ENCODE results near the gene ASTN1.

ASTN1 gene

GRCh38 chr1:176989754-176990153, 174.8 kb downstream of the ASTN1 start:
- no peak for TF ChIP-seq GABPA (IDR thresholded peaks at IDR 0.05; ENCODE audit: low read depth)
- TF ChIP-seq, protein P1, sequence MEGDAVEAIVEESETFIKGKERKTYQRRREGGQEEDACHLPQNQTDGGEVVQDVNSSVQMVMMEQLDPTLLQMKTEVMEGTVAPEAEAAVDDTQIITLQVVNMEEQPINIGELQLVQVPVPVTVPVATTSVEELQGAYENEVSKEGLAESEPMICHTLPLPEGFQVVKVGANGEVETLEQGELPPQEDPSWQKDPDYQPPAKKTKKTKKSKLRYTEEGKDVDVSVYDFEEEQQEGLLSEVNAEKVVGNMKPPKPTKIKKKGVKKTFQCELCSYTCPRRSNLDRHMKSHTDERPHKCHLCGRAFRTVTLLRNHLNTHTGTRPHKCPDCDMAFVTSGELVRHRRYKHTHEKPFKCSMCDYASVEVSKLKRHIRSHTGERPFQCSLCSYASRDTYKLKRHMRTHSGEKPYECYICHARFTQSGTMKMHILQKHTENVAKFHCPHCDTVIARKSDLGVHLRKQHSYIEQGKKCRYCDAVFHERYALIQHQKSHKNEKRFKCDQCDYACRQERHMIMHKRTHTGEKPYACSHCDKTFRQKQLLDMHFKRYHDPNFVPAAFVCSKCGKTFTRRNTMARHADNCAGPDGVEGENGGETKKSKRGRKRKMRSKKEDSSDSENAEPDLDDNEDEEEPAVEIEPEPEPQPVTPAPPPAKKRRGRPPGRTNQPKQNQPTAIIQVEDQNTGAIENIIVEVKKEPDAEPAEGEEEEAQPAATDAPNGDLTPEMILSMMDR (IDR thresholded peaks at IDR 0.05; ENCODE audit: insufficient read depth, low read length): no peak
- no peak for TF ChIP-seq SPI1 (IDR thresholded peaks at IDR 0.05; ENCODE audit: borderline replicate concordance, low read depth)
- no peak for TF ChIP-seq POLR2AphosphoS5 (IDR thresholded peaks at IDR 0.05; ENCODE audit: low read depth)
- TF ChIP-seq, protein P2, sequence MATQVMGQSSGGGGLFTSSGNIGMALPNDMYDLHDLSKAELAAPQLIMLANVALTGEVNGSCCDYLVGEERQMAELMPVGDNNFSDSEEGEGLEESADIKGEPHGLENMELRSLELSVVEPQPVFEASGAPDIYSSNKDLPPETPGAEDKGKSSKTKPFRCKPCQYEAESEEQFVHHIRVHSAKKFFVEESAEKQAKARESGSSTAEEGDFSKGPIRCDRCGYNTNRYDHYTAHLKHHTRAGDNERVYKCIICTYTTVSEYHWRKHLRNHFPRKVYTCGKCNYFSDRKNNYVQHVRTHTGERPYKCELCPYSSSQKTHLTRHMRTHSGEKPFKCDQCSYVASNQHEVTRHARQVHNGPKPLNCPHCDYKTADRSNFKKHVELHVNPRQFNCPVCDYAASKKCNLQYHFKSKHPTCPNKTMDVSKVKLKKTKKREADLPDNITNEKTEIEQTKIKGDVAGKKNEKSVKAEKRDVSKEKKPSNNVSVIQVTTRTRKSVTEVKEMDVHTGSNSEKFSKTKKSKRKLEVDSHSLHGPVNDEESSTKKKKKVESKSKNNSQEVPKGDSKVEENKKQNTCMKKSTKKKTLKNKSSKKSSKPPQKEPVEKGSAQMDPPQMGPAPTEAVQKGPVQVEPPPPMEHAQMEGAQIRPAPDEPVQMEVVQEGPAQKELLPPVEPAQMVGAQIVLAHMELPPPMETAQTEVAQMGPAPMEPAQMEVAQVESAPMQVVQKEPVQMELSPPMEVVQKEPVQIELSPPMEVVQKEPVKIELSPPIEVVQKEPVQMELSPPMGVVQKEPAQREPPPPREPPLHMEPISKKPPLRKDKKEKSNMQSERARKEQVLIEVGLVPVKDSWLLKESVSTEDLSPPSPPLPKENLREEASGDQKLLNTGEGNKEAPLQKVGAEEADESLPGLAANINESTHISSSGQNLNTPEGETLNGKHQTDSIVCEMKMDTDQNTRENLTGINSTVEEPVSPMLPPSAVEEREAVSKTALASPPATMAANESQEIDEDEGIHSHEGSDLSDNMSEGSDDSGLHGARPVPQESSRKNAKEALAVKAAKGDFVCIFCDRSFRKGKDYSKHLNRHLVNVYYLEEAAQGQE (IDR thresholded peaks at IDR 0.05; ENCODE audit: insufficient replicate concordance, low read depth): no peak
- Histone ChIP-seq H3K27me3 (ENCODE audit: insufficient read depth, poor library complexity, severe bottlenecking) (peaks cover 2% of the 10 kb centered on the region), H3K4me3 (replicated peaks; ENCODE audit: insufficient read depth, low read length) (no peak overlapping the region), H3K27ac (replicated peaks) (no peak overlapping the region)
- DNase-seq (ENCODE audit: low read depth in 1 of 2, low spot score in 1 of 2): no peak

GRCh38 chr1:176989023-176989422, 175.5 kb downstream of the ASTN1 start:
- no peak overlapping the region for H3K4me3 ChIP-seq (replicated peaks; ENCODE audit: insufficient read depth, low read length)
- no peak for DNase-seq (ENCODE audit: low read depth in 1 of 2, low spot score in 1 of 2)
- no peak overlapping the region for H3K27ac ChIP-seq (replicated peaks)
- peaks cover 2% of the 10 kb centered on the region for H3K27me3 ChIP-seq (ENCODE audit: insufficient read depth, poor library complexity, severe bottlenecking)
- no peak for TF ChIP-seq SPI1 (IDR thresholded peaks at IDR 0.05; ENCODE audit: borderline replicate concordance, low read depth)
- no peak for TF ChIP-seq POLR2AphosphoS5 (IDR thresholded peaks at IDR 0.05; ENCODE audit: low read depth)
- no peak for TF ChIP-seq GABPA (IDR thresholded peaks at IDR 0.05; ENCODE audit: low read depth)
- TF ChIP-seq, protein P2 (IDR thresholded peaks at IDR 0.05; ENCODE audit: insufficient replicate concordance, low read depth): no peak
- TF ChIP-seq, protein P1 (IDR thresholded peaks at IDR 0.05; ENCODE audit: insufficient read depth, low read length): no peak

- DNase-seq (ENCODE audit: low read depth in 1 of 2, low spot score in 1 of 2): no peak
- Histone ChIP-seq H3K27me3 (ENCODE audit: insufficient read depth, poor library complexity, severe bottlenecking) (peaks cover 2% of the 10 kb centered on the region), H3K27ac (replicated peaks) (no peak overlapping the region), H3K4me3 (replicated peaks; ENCODE audit: insufficient read depth, low read length) (no peak overlapping the region)
- TF ChIP-seq GABPA (IDR thresholded peaks at IDR 0.05; ENCODE audit: low read depth) (no peak), SPI1 (IDR thresholded peaks at IDR 0.05; ENCODE audit: borderline replicate concordance, low read depth) (no peak), POLR2AphosphoS5 (IDR thresholded peaks at IDR 0.05; ENCODE audit: low read depth) (no peak)
- TF ChIP-seq, protein P1 (IDR thresholded peaks at IDR 0.05; ENCODE audit: insufficient read depth, low read length): no peak
- TF ChIP-seq, protein P2 (IDR thresholded peaks at IDR 0.05; ENCODE audit: insufficient replicate concordance, low read depth): no peak
Observed at GRCh38 chr1:176987016-176987415, 177.5 kb downstream of the ASTN1 start.

Data from HL-60 (cell line).